GM19043 (cell line): ENCODE results near the gene ZSCAN29.
A peak's percentile ranks its signal among the peaks of the same experiment; 100 is the strongest.

Experiments used
- ATAC-seq: cut with Tn5 transposase; IDR thresholded peaks from one replicate; pipeline ENCODE4 v1.9.1; 2021; ENCODE audit warnings: low read depth; ENCODE audit not compliant: unreplicated experiment

Gene ZSCAN29

GRCh38 chr15:43352693-43353382, 18.0 kb downstream of the ZSCAN29 start:
- no peak for ATAC-seq

GRCh38 chr15:43347114-43347513, 23.7 kb downstream of the ZSCAN29 start:
- ATAC-seq = no peak

- no peak for ATAC-seq
Observed at GRCh38 chr15:43346305-43346704, 24.5 kb downstream of the ZSCAN29 start.

- peak; percentile 16 for ATAC-seq
Observed at GRCh38 chr15:43330780-43331087, 40.1 kb downstream of the ZSCAN29 start.

- peak; percentile 84 for ATAC-seq
Observed at GRCh38 chr15:43329960-43330779, 40.7 kb downstream of the ZSCAN29 start, which contains the start of gene LCMT2. LCMT2 (minus strand) TSS chr15:43330573; CDS start chr15:43330489, 84 bp downstream.

- no peak for ATAC-seq
Observed at GRCh38 chr15:43329217-43329959, 41.5 kb downstream of the ZSCAN29 start.

- ATAC-seq = no peak
Observed at GRCh38 chr15:43325039-43325684, 45.7 kb downstream of the ZSCAN29 start.

- no peak for ATAC-seq
Observed at GRCh38 chr15:43318990-43319771, 51.7 kb downstream of the ZSCAN29 start.

GRCh38 chr15:43317566-43318184, 53.2 kb downstream of the ZSCAN29 start:
- no peak for ATAC-seq

GRCh38 chr15:43316971-43317346, 53.9 kb downstream of the ZSCAN29 start:
- ATAC-seq = no peak

- ATAC-seq = no peak
Observed at GRCh38 chr15:43316016-43316970, 54.5 kb downstream of the ZSCAN29 start.

GRCh38 chr15:43314171-43314570, 56.7 kb downstream of the ZSCAN29 start:
- ATAC-seq = no peak

- ATAC-seq = no peak
Observed at GRCh38 chr15:43312378-43312777, 58.5 kb downstream of the ZSCAN29 start.
